H9 (cell line): ENCODE results near the gene CXCL10. TPM values are rescaled to one million over a fixed set of nuclear protein-coding genes. Genes with fewer than 3 reads are reported as not detected.

ENCODE experiments used
- DNase-seq: peaks from one replicate; pipeline ENCODE4 v3.0.0-alpha.2; 2017
- H2AFZ ChIP-seq: one replicate; pipeline ENCODE4 v1.6.1; 2013; ENCODE audit warnings: mild to moderate bottlenecking, low read length, control low read depth, moderate library complexity
- H2AK5ac ChIP-seq: 2 replicates; pipeline ENCODE4 v1.6.1; 2013; ENCODE audit warnings: low read length, control low read depth, mixed read lengths; ENCODE audit not compliant: insufficient read length
- H2BK120ac ChIP-seq: one replicate; pipeline ENCODE4 v1.6.1; 2013; ENCODE audit warnings: low read depth, mild to moderate bottlenecking, low read length, control low read depth, inconsistent platforms; ENCODE audit not compliant: poor library complexity, severe bottlenecking
- H2BK12ac ChIP-seq: 2 replicates; pipeline ENCODE4 v1.6.1; 2013; ENCODE audit warnings: low read length, control low read depth, mixed read lengths, low read depth; ENCODE audit not compliant: insufficient read length
- H2BK15ac ChIP-seq: 2 replicates; pipeline ENCODE4 v1.6.1; 2013; ENCODE audit warnings: low read depth, low read length, control low read depth
- H2BK20ac ChIP-seq: one replicate; pipeline ENCODE4 v1.6.1; 2013; ENCODE audit warnings: low read depth, mild to moderate bottlenecking, low read length, control low read depth, inconsistent platforms; ENCODE audit not compliant: poor library complexity, severe bottlenecking
- H2BK5ac ChIP-seq: 2 replicates; pipeline ENCODE4 v1.6.1; 2013; ENCODE audit warnings: low read length, control low read depth, mixed read lengths; ENCODE audit not compliant: insufficient read length
- H3K14ac ChIP-seq: 2 replicates; pipeline ENCODE4 v1.6.1; 2013; ENCODE audit warnings: low read length, control low read depth; ENCODE audit not compliant: insufficient read depth
- H3K18ac ChIP-seq: 2 replicates; pipeline ENCODE4 v1.6.1; 2013; ENCODE audit warnings: low read depth, mild to moderate bottlenecking, mixed read lengths, low read length, control low read depth; ENCODE audit not compliant: insufficient read length
- H3K23ac ChIP-seq: 2 replicates; pipeline ENCODE4 v1.6.1; 2013; ENCODE audit warnings: low read length, control low read depth, mixed read lengths, low read depth; ENCODE audit not compliant: insufficient read length
- H3K23me2 ChIP-seq: 2 replicates; pipeline ENCODE4 v1.6.1; 2013; ENCODE audit warnings: low read depth, mild to moderate bottlenecking, mixed read lengths, low read length, control low read depth; ENCODE audit not compliant: insufficient read length, poor library complexity, severe bottlenecking
- H3K27ac ChIP-seq: 2 replicates; pipeline ENCODE4 v1.5.1; 2013; ENCODE audit warnings: low read length, control low read depth, mixed read lengths, low read depth; ENCODE audit not compliant: insufficient read length
- H3K27me3 ChIP-seq: 2 replicates; pipeline ENCODE4 v1.6.1; 2013; ENCODE audit warnings: low read length, control low read depth, inconsistent platforms; ENCODE audit not compliant: insufficient read depth
- H3K4ac ChIP-seq: 2 replicates; pipeline ENCODE4 v1.6.1; 2013; ENCODE audit warnings: low read depth, mild to moderate bottlenecking, control low read depth, inconsistent platforms, low read length, moderate library complexity
- H3K4me1 ChIP-seq: 2 replicates; pipeline ENCODE4 v1.6.1; 2013; ENCODE audit warnings: low read length, control low read depth, inconsistent platforms; ENCODE audit not compliant: insufficient read depth
- H3K4me2 ChIP-seq: 2 replicates; pipeline ENCODE4 v1.6.1; 2013; ENCODE audit warnings: low read length, control low read depth, mixed read lengths; ENCODE audit not compliant: insufficient read length, insufficient read depth
- H3K56ac ChIP-seq: 2 replicates; pipeline ENCODE4 v1.6.1; 2013; ENCODE audit warnings: low read depth, mild to moderate bottlenecking, mixed read lengths, low read length, control low read depth; ENCODE audit not compliant: insufficient read length
- H3K79me1 ChIP-seq: 2 replicates; pipeline ENCODE4 v1.6.1; 2013; ENCODE audit warnings: low read depth, mild to moderate bottlenecking, moderate library complexity, low read length, control low read depth, inconsistent platforms; ENCODE audit not compliant: insufficient read depth, poor library complexity, severe bottlenecking
- H3K79me2 ChIP-seq: 2 replicates; pipeline ENCODE4 v1.6.1; 2013; ENCODE audit warnings: low read length, control low read depth, inconsistent platforms; ENCODE audit not compliant: insufficient read depth
- H3K9ac ChIP-seq: 2 replicates; pipeline ENCODE4 v1.6.1; 2013; ENCODE audit warnings: low read length, control low read depth, mixed read lengths; ENCODE audit not compliant: insufficient read length; ENCODE audit errors: extremely low read depth
- H3K9me3 ChIP-seq: one replicate; pipeline ENCODE4 v1.6.1; 2013; ENCODE audit warnings: low read depth, low read length, inconsistent platforms; ENCODE audit not compliant: control insufficient read depth
- H3T11ph ChIP-seq: one replicate; pipeline ENCODE4 v1.6.1; 2013; ENCODE audit warnings: mild to moderate bottlenecking, low read length, control low read depth, inconsistent platforms
- H4K20me1 ChIP-seq: one replicate; pipeline ENCODE4 v1.6.1; 2013; ENCODE audit not compliant: control insufficient read depth, insufficient read length, insufficient read depth
- H4K5ac ChIP-seq: 2 replicates; pipeline ENCODE4 v1.6.1; 2013; ENCODE audit warnings: low read depth, mild to moderate bottlenecking, mixed read lengths, low read length, control low read depth; ENCODE audit not compliant: insufficient read length
- H4K8ac ChIP-seq: replicated peaks from 2 replicates; pipeline ENCODE4 v1.6.1; 2013; ENCODE audit warnings: low read length, control low read depth, mixed read lengths, low read depth; ENCODE audit not compliant: insufficient read length
- H4K91ac ChIP-seq: 2 replicates; pipeline ENCODE4 v1.6.1; 2013; ENCODE audit warnings: low read depth, mild to moderate bottlenecking, moderate library complexity, mixed read lengths, low read length, control low read depth; ENCODE audit not compliant: insufficient read length
- H3K27ac Mint-ChIP-seq, 3 experiments: 2 replicates in 2 of 3; 3 replicates in 1 of 3; pipeline ENCODE4 v1.8.0; 2020 to 2021; ENCODE audit warnings: mixed read lengths in 3 of 3, mild to moderate bottlenecking in 1 of 3, moderate library complexity in 1 of 3
- H3K27me3 Mint-ChIP-seq: 2 replicates; pipeline ENCODE4 v1.8.0; 2021; ENCODE audit warnings: low read depth, mild to moderate bottlenecking, moderate library complexity, mixed read lengths
- H3K36me3 Mint-ChIP-seq, 3 experiments: 2 replicates in 2 of 3; 3 replicates in 1 of 3; pipeline ENCODE4 v1.8.0; 2020 to 2021; ENCODE audit warnings: low read depth in 3 of 3, mixed read lengths in 3 of 3; ENCODE audit not compliant: insufficient read depth in 1 of 3
- H3K4me1 Mint-ChIP-seq, 2 experiments: 2 replicates each; pipeline ENCODE4 v1.8.0; 2020; ENCODE audit warnings: mixed read lengths in 2 of 2
- H3K4me3 Mint-ChIP-seq, 2 experiments: 2 replicates in 1 of 2; 3 replicates in 1 of 2; pipeline ENCODE4 v1.8.0; 2020 to 2021; ENCODE audit warnings: mild to moderate bottlenecking in 2 of 2, mixed read lengths in 2 of 2, moderate library complexity in 1 of 2
- H3K9me3 Mint-ChIP-seq, 2 experiments: 2 replicates in 1 of 2; 3 replicates in 1 of 2; pipeline ENCODE4 v1.8.0; 2020; ENCODE audit warnings: mild to moderate bottlenecking in 2 of 2, mixed read lengths in 2 of 2, moderate library complexity in 1 of 2
- CTCF ChIP-seq: fragments of 200-600 bp; sonication (generic); conservative IDR thresholded peaks from 3 replicates; pipeline ENCODE4 v1.8.0; 2021; ENCODE audit warnings: antibody characterized with exemption, mild to moderate bottlenecking
- WGBS: extraction: QIAGEN DNeasy Blood & Tissue Kit; methylation state at CpG from one replicate; pipeline ENCODE4 v1.1.7; 2013; ENCODE audit warnings: missing lambda C conversion rate, low lambda C conversion rate, mixed read lengths; ENCODE audit not compliant: insufficient read length; ENCODE audit errors: extremely low coverage; 5-methylcytosine and 5-hydroxymethylcytosine counted together
- total RNA-seq: library from RNA; stranded (reverse); gene quantifications from 2 replicates; pipeline ENCODE4 v1.2.1, GENCODE V29; 2021

The CXCL10 gene
- total RNA-seq, 1 experiment from 2014 or later: not detected

DNA sequence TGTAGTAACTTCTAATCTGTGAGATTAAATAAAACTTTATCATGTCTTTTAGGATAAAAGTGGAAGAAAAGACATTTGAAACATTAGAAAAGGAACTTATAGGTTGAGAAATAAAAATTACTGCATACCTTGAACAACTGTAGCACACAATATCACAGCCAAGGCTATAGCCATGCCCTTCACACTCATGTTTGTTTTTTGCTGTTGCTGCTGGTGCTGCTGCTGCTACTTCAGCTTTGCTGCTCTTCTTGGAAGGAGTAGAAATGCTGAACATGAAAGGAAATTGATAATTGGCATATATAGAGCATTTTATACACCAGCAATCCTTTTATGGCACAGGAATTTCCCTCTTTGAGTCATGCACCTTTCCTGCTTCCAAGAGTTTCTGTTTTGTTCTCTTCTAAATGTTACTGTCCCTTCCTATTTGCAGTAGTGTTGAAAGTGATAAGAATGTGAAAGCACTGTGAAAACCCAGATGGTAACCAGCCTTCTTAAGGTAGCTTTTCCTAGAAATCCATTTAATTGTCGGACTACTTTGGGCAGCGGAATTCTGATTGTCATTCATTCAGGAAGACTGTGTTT, 12.6 kb upstream of the CXCL10 start, which contains the start of gene CXCL11:
CXCL11 (minus strand) TSS at position 272 of the 582 bp plus-strand sequence; CDS start at position 189, 83 bp downstream.
- Histone ChIP-seq H3T11ph (no peak within 1 kb of the TSS), H2AFZ (no peak within 1 kb of the TSS), H3K9me3 (no peaks in the 10 kb centered on the region), H3K9ac (no peak within 1 kb of the TSS), H3K27ac (no peak within 1 kb of the TSS), H2BK5ac (no peak within 1 kb of the TSS), H2BK12ac (no peak within 1 kb of the TSS), H2BK120ac (no peak within 1 kb of the TSS), H3K14ac (no peak within 1 kb of the TSS), H4K91ac (no peak within 1 kb of the TSS), H2BK20ac (no peak within 1 kb of the TSS), H4K5ac (no peak within 1 kb of the TSS), H3K4ac (no peak within 1 kb of the TSS), H3K27me3 (no peaks in the 10 kb centered on the region), H3K23me2 (no peaks in the 10 kb centered on the region), H4K8ac (no peak within 1 kb of the TSS), H2BK15ac (no peak within 1 kb of the TSS), H4K20me1 (no peaks in the 10 kb centered on the region), H3K4me2 (no peak within 1 kb of the TSS), H3K18ac (peak within 1 kb of the TSS; percentile 64), H3K23ac (no peak within 1 kb of the TSS), H3K79me2 (no peaks in the 10 kb centered on the region), H3K4me1 (no peaks in the 10 kb centered on the region), H2AK5ac (no peak within 1 kb of the TSS), H3K79me1 (no peaks in the 10 kb centered on the region), H3K56ac (no peak within 1 kb of the TSS)
- Mint-ChIP-seq H3K27me3 (no peaks in the 10 kb centered on the region), H3K4me1 (no peaks in the 10 kb centered on the region), H3K9me3 (no peaks in the 10 kb centered on the region), H3K27ac (no peak within 1 kb of the TSS), H3K4me3 (no peak within 1 kb of the TSS), H3K36me3 (no peaks in the 10 kb centered on the region)
- no peak for DNase-seq
- no CpG with 5 or more reads among the region's 2 CpGs for WGBS
- no peak for TF ChIP-seq CTCF
